Loucy (cell line): ENCODE results near the gene TBR1.

Source experiments
- CTCF ChIP-seq: fragments of 200-600 bp; sonication (generic); conservative IDR thresholded peaks from 2 replicates; pipeline ENCODE4 v1.5.1; 2014; ENCODE audit warnings: mild to moderate bottlenecking, antibody characterized with exemption, low read length
- EZH2phosphoT487 ChIP-seq: fragments of 200-600 bp; IDR thresholded peaks from 2 replicates; pipeline ENCODE4 v1.6.1; 2018; ENCODE audit warnings: antibody characterized with exemption, mild to moderate bottlenecking, moderate library complexity, borderline replicate concordance

- TF ChIP-seq CTCF (no peak), EZH2phosphoT487 (no peak)
Observed at GRCh38 chr2:161415034-161415986, 787 bp upstream of the TBR1 start.
